GM19324 (cell line): ENCODE results near the gene TNIK.

Experiments used
- ATAC-seq: cut with Tn5 transposase; IDR thresholded peaks from one replicate; pipeline ENCODE4 v1.9.1; 2021; ENCODE audit warnings: mild to moderate bottlenecking, moderate library complexity; ENCODE audit not compliant: unreplicated experiment, low FRiP score

The TNIK gene

GRCh38 chr3:171218069-171218468, 242.1 kb downstream of the TNIK start:
- no peak for ATAC-seq

GRCh38 chr3:171213907-171214306, 246.3 kb downstream of the TNIK start:
- ATAC-seq, result no peak

- ATAC-seq, result no peak
Observed at GRCh38 chr3:171213178-171213577, 247.0 kb downstream of the TNIK start.

GRCh38 chr3:171212648-171213047, 247.6 kb downstream of the TNIK start:
- no peak for ATAC-seq

GRCh38 chr3:171206283-171206682, 253.9 kb downstream of the TNIK start:
- no peak for ATAC-seq

- ATAC-seq, result no peak
Observed at GRCh38 chr3:171204942-171205341, 255.3 kb downstream of the TNIK start.

- ATAC-seq, result no peak
Observed at GRCh38 chr3:171201825-171202224, 258.4 kb downstream of the TNIK start.

GRCh38 chr3:171200750-171201088, 259.5 kb downstream of the TNIK start:
- ATAC-seq, result no peak

GRCh38 chr3:171200052-171200749, 260.0 kb downstream of the TNIK start:
- no peak for ATAC-seq

GRCh38 chr3:171199473-171199829, 260.8 kb downstream of the TNIK start:
- ATAC-seq, result no peak

GRCh38 chr3:171198781-171199472, 261.3 kb downstream of the TNIK start:
- ATAC-seq, result no peak

GRCh38 chr3:171195686-171196085, 264.5 kb downstream of the TNIK start:
- ATAC-seq, result no peak

- no peak for ATAC-seq
Observed at GRCh38 chr3:171194965-171195364, 265.2 kb downstream of the TNIK start.

GRCh38 chr3:171193693-171194092, 266.5 kb downstream of the TNIK start:
- ATAC-seq, result no peak

- no peak for ATAC-seq
Observed at GRCh38 chr3:171192176-171192854, 267.9 kb downstream of the TNIK start.

- no peak for ATAC-seq
Observed at GRCh38 chr3:171190668-171191067, 269.5 kb downstream of the TNIK start.

- ATAC-seq, result no peak
Observed at GRCh38 chr3:171189394-171190080, 270.7 kb downstream of the TNIK start.

GRCh38 chr3:171187706-171188290, 272.4 kb downstream of the TNIK start:
- ATAC-seq, result no peak

GRCh38 chr3:171186817-171187500, 273.2 kb downstream of the TNIK start:
- no peak for ATAC-seq

GRCh38 chr3:171186383-171186782, 273.8 kb downstream of the TNIK start:
- ATAC-seq, result no peak
